GM18868 (cell line): ENCODE data around the gene ENOX2.
A peak's percentile ranks its signal among the peaks of the same experiment; 100 is the strongest.

ENCODE experiments used
- ATAC-seq: cut with Tn5 transposase; IDR thresholded peaks from one replicate; pipeline ENCODE4 v1.9.1; 2021; ENCODE audit warnings: mild to moderate bottlenecking, moderate library complexity; ENCODE audit not compliant: unreplicated experiment

The ENOX2 gene

DNA sequence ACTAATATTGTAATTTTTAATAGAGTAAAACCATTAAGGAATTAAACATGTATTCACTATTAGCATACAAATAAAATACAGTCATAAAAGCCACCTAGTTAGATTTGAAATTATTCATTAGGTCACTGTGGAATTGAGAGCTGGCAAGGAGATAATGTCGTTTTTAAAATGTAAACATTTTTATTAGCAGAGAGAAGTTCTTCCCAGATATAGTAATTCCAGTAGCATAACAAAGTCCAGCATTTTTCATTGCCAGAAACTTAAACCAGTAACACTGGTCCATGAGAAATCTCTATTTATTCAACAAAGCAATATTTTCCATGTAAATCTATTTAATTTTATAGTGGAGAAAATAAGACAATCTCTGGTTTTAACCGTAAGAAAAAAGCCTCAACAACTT is 17.5 kb downstream of the ENOX2 start:
- no peak for ATAC-seq

DNA sequence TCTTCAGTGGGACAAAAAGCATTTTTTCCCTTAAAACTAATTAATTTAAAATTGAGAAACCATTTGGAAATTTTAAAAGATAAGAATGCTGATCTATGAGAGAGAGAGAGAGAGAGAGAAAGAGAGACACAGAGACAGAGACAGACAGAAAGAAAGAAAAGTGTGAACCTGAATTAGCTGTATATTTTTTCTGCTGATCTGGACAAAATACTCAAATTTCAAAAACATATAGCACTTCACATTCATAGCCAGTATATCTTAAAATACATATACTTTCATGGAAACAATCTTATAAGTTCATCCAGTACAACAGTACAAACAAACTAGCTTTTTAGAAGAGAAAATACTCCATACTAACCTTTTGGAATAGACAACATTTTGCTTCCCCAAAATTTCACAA is 18.4 kb downstream of the ENOX2 start:
- no peak for ATAC-seq

DNA sequence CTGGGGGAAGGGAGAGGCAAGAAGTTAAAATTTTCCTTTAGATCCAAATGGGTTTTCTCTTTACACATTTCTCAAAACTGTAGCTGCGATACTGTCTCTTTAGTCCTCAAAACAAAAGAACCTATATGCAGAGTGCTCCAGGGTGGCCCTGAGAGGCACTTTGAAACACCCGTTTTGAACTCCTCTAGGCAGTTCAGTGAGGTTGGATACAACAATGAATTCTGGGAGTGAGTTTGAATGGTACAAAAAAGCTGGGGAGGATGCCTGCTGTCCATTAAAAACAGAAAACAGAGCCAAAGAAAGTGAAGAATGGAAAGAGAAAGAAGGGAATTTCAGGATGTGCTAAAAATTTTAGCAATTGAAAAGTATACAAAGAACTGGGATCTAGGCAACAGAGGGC is 23.1 kb downstream of the ENOX2 start:
- ATAC-seq, result no peak

DNA sequence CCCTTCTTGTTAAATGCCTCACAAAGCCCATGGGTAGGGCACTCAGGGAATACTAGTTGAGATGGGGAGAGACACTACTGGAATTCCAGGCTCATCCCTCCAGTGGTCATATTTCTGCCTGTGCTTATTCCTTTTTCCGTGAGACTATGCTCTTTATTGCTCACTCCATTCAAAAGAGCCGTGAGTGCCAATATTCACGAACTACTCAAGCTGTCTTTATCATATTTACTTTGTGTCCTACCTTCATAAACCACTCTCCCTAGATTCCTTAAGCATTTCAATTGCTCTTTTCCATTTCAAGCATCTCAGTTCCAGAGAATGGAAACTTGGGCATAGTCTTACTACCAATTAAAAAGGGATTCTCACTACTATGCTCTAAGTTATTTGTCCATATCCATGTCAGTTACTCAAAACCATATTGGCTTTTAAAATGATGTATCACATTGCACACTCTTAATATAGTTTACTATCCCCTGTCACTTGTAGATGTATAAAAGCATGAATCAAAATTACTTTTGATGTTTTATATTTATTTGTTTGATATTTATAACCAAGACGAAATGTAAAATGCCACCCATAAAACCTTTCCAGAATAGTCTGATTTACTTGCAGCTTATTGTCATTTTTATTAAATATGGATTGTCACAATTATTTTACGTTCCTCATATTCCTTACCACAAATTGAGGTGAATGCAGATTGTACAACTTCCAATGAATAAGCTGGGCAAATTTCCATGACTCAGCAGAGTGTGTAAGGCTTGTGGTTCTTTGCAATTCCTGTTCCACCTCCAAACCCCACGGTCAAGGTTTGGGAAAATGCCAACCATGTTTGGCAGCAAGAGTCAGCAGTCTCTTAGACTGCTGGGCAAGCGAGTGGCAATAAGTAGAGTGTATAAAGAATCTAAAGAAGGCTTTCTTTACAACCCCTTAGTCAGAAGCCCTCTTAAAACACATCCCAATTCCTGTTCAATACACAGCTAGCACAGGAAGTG is 24.4 kb downstream of the ENOX2 start:
- ATAC-seq, result no peak

- ATAC-seq, result no peak
These were observed 25.1 kb downstream of the ENOX2 start for GRCh38 chrX:130877892-130878341.

DNA sequence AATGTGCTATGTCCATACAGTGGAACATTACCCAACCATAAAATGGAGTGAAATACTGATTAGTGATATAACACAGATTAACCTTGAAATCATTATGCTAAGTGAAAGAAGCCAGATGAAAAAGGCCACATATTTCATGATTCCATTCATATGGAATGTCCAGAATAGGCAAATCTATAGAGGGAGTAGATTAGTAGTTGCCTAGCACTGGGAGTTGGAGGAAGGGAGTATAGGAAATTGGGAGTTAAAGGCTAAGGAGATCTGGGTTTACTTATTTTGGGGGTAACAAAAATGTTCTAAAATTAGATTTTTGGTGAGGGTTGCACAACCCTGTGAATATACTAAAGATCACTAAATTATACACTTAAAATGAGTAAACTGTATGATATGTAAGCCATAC is 26.8 kb downstream of the ENOX2 start:
- ATAC-seq, result no peak

- ATAC-seq, result no peak
These were observed 28.3 kb downstream of the ENOX2 start for GRCh38 chrX:130874751-130875150.

DNA sequence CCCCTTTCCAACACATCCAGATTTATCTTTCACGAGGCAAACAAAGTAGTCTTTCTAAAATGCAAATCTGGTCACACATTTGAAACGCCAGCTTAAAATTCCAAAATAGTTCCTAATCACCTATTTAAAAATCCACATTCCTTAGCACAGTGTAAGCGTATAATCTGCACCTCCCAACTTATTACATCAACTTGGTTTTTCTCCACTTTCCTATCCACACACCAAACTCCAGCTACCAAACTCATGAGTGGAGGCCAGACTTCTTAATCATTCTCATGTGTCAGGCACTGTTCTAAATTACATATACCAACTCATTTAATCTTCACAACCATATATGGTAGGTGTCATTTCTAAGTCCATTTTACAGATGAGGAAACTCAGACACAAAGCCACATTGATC is 33.8 kb downstream of the ENOX2 start:
- no peak for ATAC-seq

DNA sequence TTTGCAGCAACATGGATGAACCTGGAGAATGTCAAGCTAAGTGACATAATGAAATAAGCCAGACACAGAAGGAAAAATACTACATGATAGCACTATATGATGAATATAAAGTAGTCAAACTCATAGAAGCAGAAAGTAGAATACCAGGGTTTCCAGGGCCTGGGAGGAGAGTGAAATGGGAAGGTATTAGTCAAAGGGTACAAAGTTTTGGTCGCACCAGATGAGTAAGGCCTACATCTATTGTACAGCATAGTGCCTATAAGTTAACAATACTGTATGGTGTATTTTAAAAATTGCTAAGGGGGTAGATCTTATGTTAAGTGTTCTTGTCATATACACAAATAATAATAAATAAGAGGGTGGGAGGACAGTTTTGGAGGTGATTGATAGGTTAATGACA is 41.5 kb downstream of the ENOX2 start:
- no peak for ATAC-seq

GRCh38 chrX:130857207-130857606 is 45.8 kb downstream of the ENOX2 start:
- ATAC-seq, result peak; percentile 99

GRCh38 chrX:130851569-130851968 is 51.4 kb downstream of the ENOX2 start:
- no peak for ATAC-seq

DNA sequence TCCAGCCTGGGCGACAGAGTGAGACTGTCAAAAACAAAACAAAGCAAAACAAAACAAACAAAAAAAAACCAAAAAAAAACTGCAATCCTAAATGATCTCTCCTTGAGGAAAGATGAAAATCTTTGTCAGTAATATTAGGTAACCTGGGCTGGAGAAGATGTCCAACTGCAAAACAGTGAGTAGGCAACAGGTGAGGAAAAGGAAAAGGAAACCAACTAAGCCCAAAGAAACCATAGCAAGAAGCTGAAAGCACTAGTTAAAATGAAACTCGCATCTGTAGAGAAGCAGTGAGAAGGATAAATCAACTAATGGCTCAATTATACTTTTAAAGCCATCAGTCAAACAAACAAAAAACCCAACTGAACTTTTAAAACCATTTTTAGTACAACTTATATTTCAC is 54.2 kb downstream of the ENOX2 start:
- peak; percentile 83 for ATAC-seq

DNA sequence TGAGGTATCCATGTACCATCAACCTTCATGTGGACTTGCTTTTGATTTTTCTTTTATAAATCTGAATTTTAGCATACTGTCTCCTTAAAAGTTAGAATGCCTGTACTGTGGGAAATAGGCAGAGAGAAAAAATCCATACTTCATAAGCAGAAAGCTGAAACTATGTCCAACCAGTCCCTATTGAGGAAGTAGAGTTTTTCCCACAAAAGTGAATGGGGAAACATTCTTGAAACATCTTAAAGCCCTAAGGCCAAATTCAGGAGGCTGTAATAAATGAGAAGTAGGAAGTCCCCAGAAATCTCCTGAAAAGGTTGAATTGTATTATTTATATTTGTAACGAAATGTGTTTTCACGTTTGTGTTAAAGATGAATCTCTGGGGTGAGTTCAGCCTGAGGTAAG is 56.3 kb downstream of the ENOX2 start:
- no peak for ATAC-seq

GRCh38 chrX:130841776-130842175 is 61.2 kb downstream of the ENOX2 start:
- ATAC-seq, result no peak

DNA sequence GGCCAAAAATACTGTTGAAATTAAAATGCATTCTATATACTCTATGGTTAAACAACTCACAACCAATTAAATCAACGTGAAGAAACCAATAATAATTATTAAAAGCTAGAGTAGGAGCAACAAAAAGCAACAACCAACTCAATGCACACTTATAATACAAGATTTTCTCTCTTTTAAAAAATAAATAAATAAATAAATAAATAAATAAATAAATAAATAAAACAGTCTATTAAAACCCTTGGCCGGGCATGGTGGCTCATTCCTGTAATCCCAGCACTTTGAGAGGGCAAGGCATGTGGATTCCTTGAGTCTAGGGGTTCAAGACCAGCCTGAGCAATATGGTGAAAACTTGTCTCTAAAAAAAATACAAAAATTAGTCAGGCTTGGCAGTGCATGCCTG is 62.7 kb downstream of the ENOX2 start:
- no peak for ATAC-seq

DNA sequence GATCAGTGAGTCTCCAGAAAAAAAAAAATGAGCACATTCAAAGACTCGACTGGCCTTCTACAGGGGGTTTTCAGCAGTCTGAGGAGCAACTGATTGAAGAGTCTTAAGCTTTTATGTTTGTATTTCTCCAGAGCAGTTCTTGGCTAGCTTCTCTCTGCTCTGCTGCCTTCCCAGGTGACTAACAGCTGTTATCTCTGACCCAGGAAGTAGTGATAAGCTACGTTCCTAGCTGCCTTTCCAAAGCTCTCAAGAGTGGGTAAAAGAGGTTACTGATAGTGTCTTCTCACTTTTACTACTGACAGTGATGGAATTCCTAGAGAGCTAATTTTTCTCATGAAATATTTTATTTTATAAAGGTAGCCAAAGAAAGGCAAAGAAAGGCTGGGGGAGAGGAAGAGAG is 66.6 kb downstream of the ENOX2 start:
- peak; percentile 74 for ATAC-seq

DNA sequence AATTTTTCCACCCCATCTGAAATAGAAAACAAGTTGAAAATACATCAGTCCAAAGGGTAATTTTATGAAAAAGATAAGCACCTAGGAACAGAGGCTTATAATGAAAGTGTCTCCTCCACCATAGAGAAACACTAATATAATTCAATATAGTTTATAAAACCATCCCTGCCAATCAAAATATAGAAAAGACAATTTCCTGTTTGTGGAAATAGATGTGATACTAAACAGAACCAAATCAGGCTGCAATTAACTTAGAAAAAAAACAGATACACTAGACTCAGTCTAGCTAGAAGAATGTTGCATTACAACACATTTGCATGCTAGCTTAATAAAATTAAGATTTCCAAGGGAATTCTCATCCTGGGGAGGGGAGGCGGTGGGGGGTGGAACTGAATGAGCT is 68.2 kb downstream of the ENOX2 start:
- ATAC-seq, result no peak

DNA sequence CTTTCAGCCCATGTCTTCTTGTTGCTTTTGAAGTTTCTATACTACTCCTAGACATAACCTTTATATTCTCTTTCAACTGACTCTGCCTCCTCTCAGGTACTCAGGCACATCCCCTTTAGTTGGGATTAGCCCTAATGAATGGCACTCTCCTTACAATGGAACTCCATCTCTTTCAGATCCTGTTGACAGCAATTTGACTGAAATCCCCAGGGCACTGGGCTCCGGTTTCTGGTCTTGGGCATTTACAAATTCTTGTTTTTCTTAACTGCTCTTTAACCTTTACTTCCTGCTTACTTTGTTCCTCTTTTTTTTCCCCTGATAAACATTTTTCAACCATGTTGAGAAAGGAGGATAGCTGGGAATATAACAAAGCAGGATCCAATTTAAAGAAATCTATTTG is 68.9 kb downstream of the ENOX2 start:
- ATAC-seq, result no peak

GRCh38 chrX:130831347-130831722 is 71.7 kb downstream of the ENOX2 start:
- no peak for ATAC-seq

- no peak for ATAC-seq
These were observed 72.2 kb downstream of the ENOX2 start for GRCh38 chrX:130830599-130831346.

- no peak for ATAC-seq
These were observed 73.2 kb downstream of the ENOX2 start for GRCh38 chrX:130829526-130830515.
